GM11168 (cell line): ENCODE measurements around the gene BSND.
"Not testable (repeated sequence)": the region's sequence is repeated elsewhere in the genome, so short reads cannot be mapped to it uniquely, and the experiment has no call there.

Experiments used
- in situ Hi-C: fragments of 300-500 bp; cut with MboI; formaldehyde crosslinking; loops from one replicate; pipeline ENCODE4 v1.12.0; 2022; ENCODE audit warnings: low sequenced_read_pairs; ENCODE audit not compliant: unreplicated experiment

The BSND gene

GRCh38 chr1:55010194-55010886 is 11.6 kb downstream of the BSND start:
- in situ Hi-C loops, result loop anchor here (25.0 kb wide), 1 partner anchor 348 kb away; no protein-coding TSS in a partner anchor

GRCh38 chr1:55010887-55011217 is 12.1 kb downstream of the BSND start:
- in situ Hi-C loops, result loop anchor here (25.0 kb wide), 1 partner anchor 349 kb away; no protein-coding TSS in a partner anchor

GRCh38 chr1:55012661-55013060 is 13.9 kb downstream of the BSND start:
- in situ Hi-C loops, result loop anchor here (25.0 kb wide), 1 partner anchor 350 kb away; no protein-coding TSS in a partner anchor

- in situ Hi-C loops, result loop anchor here (25.0 kb wide), 1 partner anchor 353 kb away; no protein-coding TSS in a partner anchor
These were observed 16.4 kb downstream of the BSND start for GRCh38 chr1:55015123-55015522.

- in situ Hi-C loops, result loop anchor here (25.0 kb wide), 1 partner anchor 354 kb away; no protein-coding TSS in a partner anchor
These were observed 17.2 kb downstream of the BSND start for GRCh38 chr1:55015731-55016620.

- in situ Hi-C loops, result loop anchor here (25.0 kb wide), 1 partner anchor 356 kb away; no protein-coding TSS in a partner anchor
These were observed 19.7 kb downstream of the BSND start for GRCh38 chr1:55018395-55018794.

GRCh38 chr1:55021942-55022546 is 23.3 kb downstream of the BSND start:
- in situ Hi-C loops, result loop anchor here (25.0 kb wide), 1 partner anchor 360 kb away; no protein-coding TSS in a partner anchor

GRCh38 chr1:55024163-55024562 is 25.4 kb downstream of the BSND start:
- in situ Hi-C loops, result loop anchor here (25.0 kb wide), 1 partner anchor 362 kb away; no protein-coding TSS in a partner anchor

GRCh38 chr1:55026682-55027081 is 27.9 kb downstream of the BSND start:
- in situ Hi-C loops, result not testable (repeated sequence)

GRCh38 chr1:55031098-55031497 is 32.4 kb downstream of the BSND start:
- in situ Hi-C loops, result not testable (repeated sequence)

GRCh38 chr1:55033265-55033614 is 34.5 kb downstream of the BSND start:
- in situ Hi-C loops, result no loop called here

GRCh38 chr1:55034476-55035133 is 35.9 kb downstream of the BSND start:
- in situ Hi-C loops, result no loop called here

GRCh38 chr1:55035904-55036303 is 37.2 kb downstream of the BSND start:
- in situ Hi-C loops, result no loop called here

GRCh38 chr1:55037733-55038551 is 39.2 kb downstream of the BSND start:
- in situ Hi-C loops, result no loop called here

- in situ Hi-C loops, result no loop called here
These were observed 39.8 kb downstream of the BSND start for GRCh38 chr1:55038552-55038838.

- in situ Hi-C loops, result no loop called here
These were observed 40.2 kb downstream of the BSND start for GRCh38 chr1:55038974-55039341.

GRCh38 chr1:55039342-55040082 is 40.8 kb downstream of the BSND start, which contains the start of gene PCSK9:
Gene PCSK9, plus strand, starts transcription at chr1:55039548. Its CDS starts 290 bp downstream, at chr1:55039838.
- in situ Hi-C loops, result no loop called here

- in situ Hi-C loops, result no loop called here
These were observed 41.6 kb downstream of the BSND start for GRCh38 chr1:55040083-55040932.
